Prostate gland (tissue), 2 donors: ENCODE data around the gene DNAJC16. TPM values are rescaled to one million over a fixed set of nuclear protein-coding genes. Genes with fewer than 3 reads are reported as not detected.
"Not testable (repeated sequence)": the region's sequence is repeated elsewhere in the genome, so short reads cannot be mapped to it uniquely, and the experiment has no call there.

Experiments used
- DNase-seq: peaks from one replicate; pipeline ENCODE4 v3.0.0-alpha.2; 2019; ENCODE audit warnings: low spot score
- H3K27ac ChIP-seq, 2 donors: fragments of 200-600 bp; sonication (generic); 2 replicates each; pipeline ENCODE4 v1.5.1; 2017 to 2019
- H3K27me3 ChIP-seq: fragments of 200-600 bp; sonication (generic); replicated peaks from 2 replicates; pipeline ENCODE4 v1.5.1; 2019; ENCODE audit not compliant: insufficient read depth
- H3K36me3 ChIP-seq, 2 donors: fragments of 200-600 bp; sonication (generic); 1 replicate in 1 of 2; 2 replicates in 1 of 2; pipeline versions ENCODE4 v1.5.1 to v1.8.1; 2017 to 2019
- H3K4me1 ChIP-seq: fragments of 200-600 bp; sonication (generic); replicated peaks from 2 replicates; pipeline ENCODE4 v1.5.1; 2019
- H3K4me3 ChIP-seq, 2 donors: fragments of 200-600 bp; sonication (generic); 2 replicates each; pipeline ENCODE4 v1.5.1; 2017 to 2019
- H3K9me3 ChIP-seq: fragments of 200-600 bp; sonication (generic); 2 replicates; pipeline ENCODE4 v1.5.1; 2017
- CTCF ChIP-seq, 4 experiments: fragments of 200-600 bp in 2 of 4; fragments of 450-650 bp in 2 of 4; sonication (generic) in 2 of 4; IDR thresholded peaks; 1 replicate in 3 of 4; 2 replicates in 1 of 4; pipeline ENCODE4 v1.5.1; 2016 to 2019; ENCODE audit warnings: antibody characterized with exemption in 4 of 4, mild to moderate bottlenecking in 2 of 4, moderate library complexity in 2 of 4
- POLR2A ChIP-seq: fragments of 450-650 bp; IDR thresholded peaks from one replicate; pipeline ENCODE4 v1.6.1; 2016; ENCODE audit warnings: antibody characterized with exemption, mild to moderate bottlenecking
- POLR2AphosphoS5 ChIP-seq: sonication (generic); formaldehyde crosslinking; IDR thresholded peaks from one replicate; pipeline ENCODE4 v1.6.1; 2017; ENCODE audit warnings: antibody characterized with exemption
- WGBS: methylation state at CpG from one replicate; pipeline ENCODE4 v1.1.5; 2018; 5-methylcytosine and 5-hydroxymethylcytosine counted together
- intact Hi-C: fragments of 100-400 bp; cut with DNase I; formaldehyde crosslinking; loops from one replicate; pipeline ENCODE4 v1.14.2; 2022
- total RNA-seq, 2 donors: library from RNA; depleted of rRNA; stranded (reverse); fragments of >200 nt; gene quantifications; one replicate each; pipeline ENCODE4 v1.1.0, GENCODE V29; 2016

The DNAJC16 gene
- total RNA-seq, 2 donors from 2014 or later = 21.5 to 27.2 TPM

- DNase-seq = no peak
- H3K27me3 ChIP-seq = no peaks in the 10 kb centered on the region
- TF ChIP-seq POLR2AphosphoS5 = no peak
- TF ChIP-seq CTCF (IDR thresholded peaks at IDR 0.05) = no peak
- TF ChIP-seq POLR2A = no peak
Observed at GRCh38 chr1:15513919-15514318, 12.7 kb upstream of the DNAJC16 start.

GRCh38 chr1:15514557-15514956 lies 12.1 kb upstream of the DNAJC16 start:
- DNase-seq, H3K4me3 ChIP-seq, H3K4me1 ChIP-seq, H3K9me3 ChIP-seq, H3K27ac ChIP-seq, intact Hi-C loops, H3K36me3 ChIP-seq, H3K27me3 ChIP-seq: not testable (repeated sequence)
- 89% methylated on average over 5 of the region's 5 CpGs for WGBS

More at GRCh38 chr1:15513919-15514318, 12.7 kb upstream of the DNAJC16 start:
- H3K4me3 ChIP-seq = no peak overlapping the region
- H3K27ac ChIP-seq = no peak overlapping the region
- 88% methylated on average over 3 of the region's 3 CpGs for WGBS
- H3K9me3 ChIP-seq = no peaks in the 10 kb centered on the region
- no peaks in the 10 kb centered on the region for H3K4me1 ChIP-seq
- intact Hi-C loops = no loop called here
- no peaks in the 10 kb centered on the region for H3K36me3 ChIP-seq

GRCh38 chr1:15515022-15515663 lies 11.5 kb upstream of the DNAJC16 start:
- intact Hi-C loops = no loop called here
- no peaks in the 10 kb centered on the region for H3K36me3 ChIP-seq
- no peak for DNase-seq

GRCh38 chr1:15519625-15520024 lies 7.0 kb upstream of the DNAJC16 start:
- intact Hi-C loops = no loop called here
- Histone ChIP-seq H3K9me3 (no peaks in the 10 kb centered on the region), H3K36me3 (no peaks in the 10 kb centered on the region), H3K4me1 (no peaks in the 10 kb centered on the region), H3K27ac (no peak overlapping the region), H3K27me3 (no peaks in the 10 kb centered on the region), H3K4me3 (no peak overlapping the region)
- TF ChIP-seq CTCF (IDR thresholded peaks at IDR 0.05) = no peak
- no peak for TF ChIP-seq POLR2AphosphoS5
- TF ChIP-seq POLR2A = no peak
- no peak for DNase-seq
- 97% methylated on average over 3 of the region's 3 CpGs for WGBS

More at GRCh38 chr1:15515022-15515663, 11.5 kb upstream of the DNAJC16 start:
- H3K27me3 ChIP-seq = no peaks in the 10 kb centered on the region
- H3K4me3 ChIP-seq = no peak overlapping the region
- 64% methylated on average over 2 of the region's 2 CpGs for WGBS
- no peak for TF ChIP-seq POLR2A
- TF ChIP-seq POLR2AphosphoS5 = no peak
- TF ChIP-seq CTCF (IDR thresholded peaks at IDR 0.05) = no peak
- H3K27ac ChIP-seq = no peak overlapping the region
- no peaks in the 10 kb centered on the region for H3K9me3 ChIP-seq
- H3K4me1 ChIP-seq = no peaks in the 10 kb centered on the region

- WGBS = 90% methylated on average over 17 of the region's 17 CpGs
- DNase-seq, intact Hi-C loops, H3K36me3 ChIP-seq, H3K27me3 ChIP-seq, H3K27ac ChIP-seq, H3K9me3 ChIP-seq, H3K4me3 ChIP-seq, H3K4me1 ChIP-seq: not testable (repeated sequence)
Observed at GRCh38 chr1:15521206-15521906, 5.3 kb upstream of the DNAJC16 start.

GRCh38 chr1:15522551-15522950 lies 4.1 kb upstream of the DNAJC16 start:
- DNase-seq = no peak
- intact Hi-C loops = no loop called here
- H3K9me3 ChIP-seq = no peaks in the 10 kb centered on the region
- no peak overlapping the region for H3K4me3 ChIP-seq
- H3K27me3 ChIP-seq = no peaks in the 10 kb centered on the region
- no peaks in the 10 kb centered on the region for H3K4me1 ChIP-seq
- H3K36me3 ChIP-seq = no peaks in the 10 kb centered on the region
- H3K27ac ChIP-seq = no peak overlapping the region
- 96% methylated on average over 4 of the region's 4 CpGs for WGBS
- TF ChIP-seq CTCF (IDR thresholded peaks at IDR 0.05) (no peak), POLR2A (no peak), POLR2AphosphoS5 (no peak)
